ENCODE measurements around the gene MEIOB.

The MEIOB gene

DNA sequence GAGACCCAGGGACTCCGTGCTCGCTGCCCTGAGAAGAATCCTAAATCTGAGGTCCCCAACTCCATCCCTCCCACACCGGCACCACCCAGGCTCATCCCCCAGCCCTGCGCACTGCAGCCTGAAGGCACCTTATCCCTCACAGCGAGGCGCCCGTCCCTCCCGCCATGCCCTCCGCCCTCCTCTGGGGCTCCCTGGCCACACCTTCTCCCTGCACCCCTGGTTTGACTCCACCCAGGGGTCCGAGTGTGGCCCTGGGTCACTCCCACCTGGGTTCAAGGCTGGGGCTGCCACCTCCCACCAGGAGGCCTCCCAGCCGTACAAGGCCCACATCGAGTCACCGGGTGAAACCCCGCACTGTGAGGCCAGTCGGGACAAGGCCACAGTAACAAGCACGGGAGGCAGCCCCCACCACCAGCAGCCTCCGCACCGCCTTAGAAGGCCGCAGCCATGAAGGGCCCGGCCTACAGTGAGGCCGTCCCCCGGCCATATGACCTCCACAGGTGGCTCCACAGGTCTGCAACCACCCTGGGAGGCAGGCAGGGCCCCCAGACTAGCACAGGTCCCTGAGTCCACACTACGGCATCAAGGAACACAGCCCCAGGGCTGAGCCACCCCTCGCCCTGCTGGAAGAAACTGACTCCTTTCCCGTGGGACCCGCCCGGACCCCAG, 53.6 kb downstream of the MEIOB start:
- H3K9me3 Mint-ChIP-seq: no peaks in the 10 kb centered on the region
- H3K4me1 Mint-ChIP-seq: no peaks in the 10 kb centered on the region
- no peaks in the 10 kb centered on the region for H3K27me3 Mint-ChIP-seq (ENCODE audit: low read depth)
- H3K36me3 Mint-ChIP-seq (ENCODE audit: low read depth): peaks cover 14% of the 10 kb centered on the region
- H3K27ac Mint-ChIP-seq: no peak overlapping the region
- H3K4me3 Mint-ChIP-seq: no peak overlapping the region
- TF ChIP-seq, protein P1, sequence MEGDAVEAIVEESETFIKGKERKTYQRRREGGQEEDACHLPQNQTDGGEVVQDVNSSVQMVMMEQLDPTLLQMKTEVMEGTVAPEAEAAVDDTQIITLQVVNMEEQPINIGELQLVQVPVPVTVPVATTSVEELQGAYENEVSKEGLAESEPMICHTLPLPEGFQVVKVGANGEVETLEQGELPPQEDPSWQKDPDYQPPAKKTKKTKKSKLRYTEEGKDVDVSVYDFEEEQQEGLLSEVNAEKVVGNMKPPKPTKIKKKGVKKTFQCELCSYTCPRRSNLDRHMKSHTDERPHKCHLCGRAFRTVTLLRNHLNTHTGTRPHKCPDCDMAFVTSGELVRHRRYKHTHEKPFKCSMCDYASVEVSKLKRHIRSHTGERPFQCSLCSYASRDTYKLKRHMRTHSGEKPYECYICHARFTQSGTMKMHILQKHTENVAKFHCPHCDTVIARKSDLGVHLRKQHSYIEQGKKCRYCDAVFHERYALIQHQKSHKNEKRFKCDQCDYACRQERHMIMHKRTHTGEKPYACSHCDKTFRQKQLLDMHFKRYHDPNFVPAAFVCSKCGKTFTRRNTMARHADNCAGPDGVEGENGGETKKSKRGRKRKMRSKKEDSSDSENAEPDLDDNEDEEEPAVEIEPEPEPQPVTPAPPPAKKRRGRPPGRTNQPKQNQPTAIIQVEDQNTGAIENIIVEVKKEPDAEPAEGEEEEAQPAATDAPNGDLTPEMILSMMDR (IDR thresholded peaks at IDR 0.05; ENCODE audit: unreplicated experiment in 3 of 3): no peak

DNA sequence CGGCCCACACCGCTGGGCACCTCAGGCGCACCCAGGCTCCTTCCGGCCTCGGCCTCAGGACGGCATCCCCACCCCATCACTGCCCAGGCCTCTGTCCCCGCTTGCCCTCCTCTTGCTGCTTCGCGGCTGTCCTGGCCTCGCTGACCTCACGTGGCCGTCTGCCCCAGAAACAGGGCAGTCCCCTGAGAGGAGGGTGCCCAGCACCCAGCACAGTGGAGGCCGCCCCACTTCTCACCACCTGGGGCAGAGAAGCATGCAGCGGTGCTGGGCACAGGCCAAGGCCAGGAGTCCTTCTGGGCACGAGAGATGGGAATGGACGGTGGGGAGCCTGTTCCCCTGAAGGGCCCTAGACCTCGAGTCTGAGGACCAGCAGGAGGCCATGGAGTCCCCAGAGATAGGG, 54.2 kb downstream of the MEIOB start:
- H3K4me1 Mint-ChIP-seq: no peaks in the 10 kb centered on the region
- H3K36me3 Mint-ChIP-seq (ENCODE audit: low read depth): peaks cover 16% of the 10 kb centered on the region
- no peak overlapping the region for H3K4me3 Mint-ChIP-seq
- H3K27ac Mint-ChIP-seq: no peak overlapping the region
- TF ChIP-seq, protein P1 (IDR thresholded peaks at IDR 0.05; ENCODE audit: unreplicated experiment in 3 of 3): no peak
- no peaks in the 10 kb centered on the region for H3K27me3 Mint-ChIP-seq (ENCODE audit: low read depth)
- H3K9me3 Mint-ChIP-seq: no peaks in the 10 kb centered on the region

DNA sequence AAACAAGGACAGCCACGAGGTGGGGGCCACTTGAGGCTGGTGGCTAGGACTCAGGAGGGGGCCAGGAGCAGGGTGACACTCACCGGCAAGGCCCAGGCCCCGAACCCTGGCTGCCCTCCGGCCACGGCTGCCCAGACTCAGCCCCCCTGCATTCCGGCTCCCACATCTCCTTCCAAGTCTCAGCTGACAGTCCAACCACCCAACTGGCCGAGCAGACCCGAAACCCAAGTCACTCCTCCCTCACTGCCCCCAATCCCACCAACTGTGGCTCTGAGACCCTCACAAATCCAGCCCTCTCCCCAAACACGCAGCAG, 54.7 kb downstream of the MEIOB start:
- Mint-ChIP-seq H3K27ac (no peak overlapping the region), H3K36me3 (ENCODE audit: low read depth) (peaks cover 16% of the 10 kb centered on the region), H3K4me3 (no peak overlapping the region), H3K4me1 (no peaks in the 10 kb centered on the region), H3K27me3 (ENCODE audit: low read depth) (no peaks in the 10 kb centered on the region), H3K9me3 (no peaks in the 10 kb centered on the region)
- TF ChIP-seq, protein P1 (IDR thresholded peaks at IDR 0.05; ENCODE audit: unreplicated experiment in 3 of 3): no peak

GRCh38 chr16:1816396-1817275, 55.3 kb downstream of the MEIOB start:
- Mint-ChIP-seq H3K27ac (no peak overlapping the region), H3K9me3 (no peaks in the 10 kb centered on the region), H3K4me1 (no peaks in the 10 kb centered on the region), H3K36me3 (ENCODE audit: low read depth) (peaks cover 16% of the 10 kb centered on the region), H3K4me3 (no peak overlapping the region), H3K27me3 (ENCODE audit: low read depth) (no peaks in the 10 kb centered on the region)
- TF ChIP-seq, protein P1 (IDR thresholded peaks at IDR 0.05; ENCODE audit: unreplicated experiment in 3 of 3): no peak

DNA sequence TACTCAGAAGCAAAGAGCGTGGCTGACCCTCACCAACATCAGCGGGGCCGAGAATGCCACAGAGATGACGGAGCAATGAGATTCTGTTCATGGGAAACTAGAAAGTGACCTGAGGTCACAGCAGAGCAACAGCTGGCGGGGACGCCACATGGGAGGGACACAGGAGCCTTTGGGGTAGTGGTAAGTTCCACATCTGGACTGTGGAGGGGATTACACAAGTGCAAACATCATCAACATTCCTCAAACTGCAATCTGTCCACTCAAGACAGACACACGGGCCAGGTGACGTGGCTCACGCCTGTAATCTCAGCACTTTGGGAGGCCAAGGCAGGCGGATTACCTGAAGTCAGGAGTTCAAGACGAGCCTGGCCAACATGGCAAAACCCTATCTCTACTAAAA, 56.5 kb downstream of the MEIOB start:
- Mint-ChIP-seq H3K4me3 (no peak overlapping the region), H3K4me1 (no peaks in the 10 kb centered on the region), H3K27ac (no peak overlapping the region), H3K27me3 (ENCODE audit: low read depth) (no peaks in the 10 kb centered on the region), H3K36me3 (ENCODE audit: low read depth) (peaks cover 16% of the 10 kb centered on the region), H3K9me3 (no peaks in the 10 kb centered on the region)
- TF ChIP-seq, protein P1 (IDR thresholded peaks at IDR 0.05; ENCODE audit: unreplicated experiment in 3 of 3): no peak
